Memory B cell (primary cell): Measurements from ENCODE around the gene RAB36.
"Not testable (repeated sequence)": the region's sequence is repeated elsewhere in the genome, so short reads cannot be mapped to it uniquely, and the experiment has no call there.

Experiments
- ATAC-seq: fragments of 150-1000 bp; cut with Tn5 transposase; 2 replicates; pipeline ENCODE4 v1.10.0; 2021; ENCODE audit warnings: low read depth, mild to moderate bottlenecking, moderate library complexity
- DNase-seq, 2 donors: peaks; one replicate each; pipeline ENCODE4 v3.0.0; 2022; ENCODE audit warnings: low spot score in 2 of 2
- H3K27ac Mint-ChIP-seq: one replicate; pipeline ENCODE4 v1.8.0; 2022; ENCODE audit warnings: mild to moderate bottlenecking, moderate library complexity, mixed read lengths
- H3K27me3 Mint-ChIP-seq: one replicate; pipeline ENCODE4 v1.8.0; 2022; ENCODE audit warnings: mixed read lengths
- H3K36me3 Mint-ChIP-seq: one replicate; pipeline ENCODE4 v1.8.0; 2022; ENCODE audit warnings: mild to moderate bottlenecking, mixed read lengths
- H3K4me1 Mint-ChIP-seq: one replicate; pipeline ENCODE4 v1.8.0; 2022; ENCODE audit warnings: mixed read lengths
- H3K4me3 Mint-ChIP-seq: one replicate; pipeline ENCODE4 v1.8.0; 2022; ENCODE audit warnings: mild to moderate bottlenecking, moderate library complexity, mixed read lengths
- H3K9me3 Mint-ChIP-seq: one replicate; pipeline ENCODE4 v1.8.0; 2022; ENCODE audit warnings: mixed read lengths

Gene RAB36

GRCh38 chr22:23132376-23133091, 12.7 kb upstream of the RAB36 start:
- peaks cover 10% of the 10 kb centered on the region for H3K4me1 Mint-ChIP-seq
- no peak overlapping the region for H3K27ac Mint-ChIP-seq

GRCh38 chr22:23133922-23134321, 11.4 kb upstream of the RAB36 start:
- Mint-ChIP-seq H3K4me1 (peaks cover 11% of the 10 kb centered on the region), H3K27ac (no peak overlapping the region), H3K4me3 (no peak overlapping the region), H3K27me3 (no peaks in the 10 kb centered on the region), H3K36me3 (no peaks in the 10 kb centered on the region), H3K9me3 (no peaks in the 10 kb centered on the region)
- ATAC-seq = no peak
- no peak for DNase-seq

More at GRCh38 chr22:23132376-23133091, 12.7 kb upstream of the RAB36 start:
- H3K4me3 Mint-ChIP-seq = no peak overlapping the region
- ATAC-seq (no peak), DNase-seq (no peak)
- H3K9me3 Mint-ChIP-seq = no peaks in the 10 kb centered on the region
- H3K27me3 Mint-ChIP-seq = no peaks in the 10 kb centered on the region
- H3K36me3 Mint-ChIP-seq = no peaks in the 10 kb centered on the region

- H3K4me3 Mint-ChIP-seq, H3K9me3 Mint-ChIP-seq, DNase-seq, H3K36me3 Mint-ChIP-seq, ATAC-seq, H3K27me3 Mint-ChIP-seq: not testable (repeated sequence)
- Mint-ChIP-seq H3K27ac (peak overlapping the region; percentile 96), H3K4me1 (peaks cover 15% of the 10 kb centered on the region)
Observed at GRCh38 chr22:23136991-23137390, 8.3 kb upstream of the RAB36 start.

- H3K4me1 Mint-ChIP-seq = peaks cover 18% of the 10 kb centered on the region
- H3K4me3 Mint-ChIP-seq = no peak overlapping the region
- H3K9me3 Mint-ChIP-seq = no peaks in the 10 kb centered on the region
- no peaks in the 10 kb centered on the region for H3K27me3 Mint-ChIP-seq
- peak overlapping the region; percentile 96 for H3K27ac Mint-ChIP-seq
- ATAC-seq (no peak), DNase-seq (no peak)
- H3K36me3 Mint-ChIP-seq = no peaks in the 10 kb centered on the region
Observed at GRCh38 chr22:23137468-23137867, 7.8 kb upstream of the RAB36 start.

- no peaks in the 10 kb centered on the region for H3K9me3 Mint-ChIP-seq
- peak overlapping the region; percentile 69 for H3K4me3 Mint-ChIP-seq
- no peaks in the 10 kb centered on the region for H3K36me3 Mint-ChIP-seq
- H3K4me1 Mint-ChIP-seq = peaks cover 22% of the 10 kb centered on the region
- peak overlapping the region; percentile 96 for H3K27ac Mint-ChIP-seq
- ATAC-seq (peak; percentile 59), DNase-seq (peak; percentile 44 to 60)
- H3K27me3 Mint-ChIP-seq = no peaks in the 10 kb centered on the region
Observed at GRCh38 chr22:23137905-23138561, 7.2 kb upstream of the RAB36 start.

GRCh38 chr22:23138584-23139435, 6.5 kb upstream of the RAB36 start:
- DNase-seq = no peak
- Mint-ChIP-seq H3K4me3 (peak overlapping the region; percentile 69), H3K4me1 (peaks cover 25% of the 10 kb centered on the region)

GRCh38 chr22:23140385-23140784, 4.9 kb upstream of the RAB36 start:
- no peak overlapping the region for H3K27ac Mint-ChIP-seq
- DNase-seq (no peak), ATAC-seq (no peak)
- H3K4me3 Mint-ChIP-seq = no peak overlapping the region
- peaks cover 28% of the 10 kb centered on the region for H3K4me1 Mint-ChIP-seq
- no peaks in the 10 kb centered on the region for H3K9me3 Mint-ChIP-seq
- H3K36me3 Mint-ChIP-seq = no peaks in the 10 kb centered on the region
- no peaks in the 10 kb centered on the region for H3K27me3 Mint-ChIP-seq

More at GRCh38 chr22:23138584-23139435, 6.5 kb upstream of the RAB36 start:
- Mint-ChIP-seq H3K36me3 (no peaks in the 10 kb centered on the region), H3K27ac (peak overlapping the region; percentile 96), H3K27me3 (no peaks in the 10 kb centered on the region), H3K9me3 (no peaks in the 10 kb centered on the region)
- ATAC-seq = no peak

GRCh38 chr22:23142546-23143105, 2.7 kb upstream of the RAB36 start:
- peak overlapping the region; percentile 98 for H3K27ac Mint-ChIP-seq
- peaks cover 22% of the 10 kb centered on the region for H3K4me1 Mint-ChIP-seq
- no peak for ATAC-seq
- no peaks in the 10 kb centered on the region for H3K36me3 Mint-ChIP-seq
- H3K4me3 Mint-ChIP-seq = peak overlapping the region; percentile 76
- no peaks in the 10 kb centered on the region for H3K9me3 Mint-ChIP-seq
- H3K27me3 Mint-ChIP-seq = no peaks in the 10 kb centered on the region
- DNase-seq = no peak

- no peak for DNase-seq
- H3K9me3 Mint-ChIP-seq = no peaks in the 10 kb centered on the region
- no peak for ATAC-seq
- H3K27me3 Mint-ChIP-seq = no peaks in the 10 kb centered on the region
- no peak overlapping the region for H3K4me3 Mint-ChIP-seq
- peak overlapping the region; percentile 98 for H3K27ac Mint-ChIP-seq
- H3K36me3 Mint-ChIP-seq = no peaks in the 10 kb centered on the region
- H3K4me1 Mint-ChIP-seq = peaks cover 20% of the 10 kb centered on the region
Observed at GRCh38 chr22:23143119-23143518, 2.2 kb upstream of the RAB36 start.

- no peak for DNase-seq
- no peaks in the 10 kb centered on the region for H3K36me3 Mint-ChIP-seq
- H3K9me3 Mint-ChIP-seq = no peaks in the 10 kb centered on the region
- ATAC-seq = no peak
- peaks cover 16% of the 10 kb centered on the region for H3K4me1 Mint-ChIP-seq
- peak overlapping the region; percentile 86 for H3K4me3 Mint-ChIP-seq
- H3K27ac Mint-ChIP-seq = peak overlapping the region; percentile 98
- H3K27me3 Mint-ChIP-seq = no peaks in the 10 kb centered on the region
Observed at GRCh38 chr22:23144432-23144831, 845 bp upstream of the RAB36 start.

GRCh38 chr22:23145878-23146470, 697 bp downstream of the RAB36 start:
- H3K27ac Mint-ChIP-seq = peak overlapping the region; percentile 98
- DNase-seq (no peak), ATAC-seq (no peak)
- peak overlapping the region; percentile 86 for H3K4me3 Mint-ChIP-seq
- no peaks in the 10 kb centered on the region for H3K9me3 Mint-ChIP-seq
- no peaks in the 10 kb centered on the region for H3K36me3 Mint-ChIP-seq
- H3K4me1 Mint-ChIP-seq = peaks cover 21% of the 10 kb centered on the region
- H3K27me3 Mint-ChIP-seq = no peaks in the 10 kb centered on the region

- H3K9me3 Mint-ChIP-seq = no peaks in the 10 kb centered on the region
- peaks cover 17% of the 10 kb centered on the region for H3K4me1 Mint-ChIP-seq
- peak overlapping the region; percentile 98 for H3K27ac Mint-ChIP-seq
- H3K36me3 Mint-ChIP-seq = no peaks in the 10 kb centered on the region
- ATAC-seq (no peak), DNase-seq (no peak)
- no peak overlapping the region for H3K4me3 Mint-ChIP-seq
- no peaks in the 10 kb centered on the region for H3K27me3 Mint-ChIP-seq
Observed at GRCh38 chr22:23146478-23147205, 1.4 kb downstream of the RAB36 start.
